KMS-11 (cell line): ENCODE results near the gene CEP83.
"Not testable (repeated sequence)": the region's sequence is repeated elsewhere in the genome, so short reads cannot be mapped to it uniquely, and the experiment has no call there.

Experiments used
- H2AFZ ChIP-seq: fragments of 200-600 bp; sonication (generic); 2 replicates; pipeline ENCODE4 v1.6.1; 2016; ENCODE audit warnings: antibody characterized with exemption, mixed run types, low read depth
- H3K27ac ChIP-seq: fragments of 200-600 bp; sonication (generic); 2 replicates; pipeline ENCODE4 v1.6.1; 2016; ENCODE audit warnings: mild to moderate bottlenecking, mixed run types
- H3K27me3 ChIP-seq: fragments of 200-600 bp; sonication (generic); 2 replicates; pipeline ENCODE4 v1.6.1; 2017; ENCODE audit warnings: mild to moderate bottlenecking, low read depth, mixed run types, moderate library complexity; ENCODE audit not compliant: insufficient read depth
- H3K36me3 ChIP-seq: fragments of 200-600 bp; sonication (generic); 2 replicates; pipeline ENCODE4 v1.6.1; 2017; ENCODE audit warnings: mild to moderate bottlenecking, mixed run types; ENCODE audit not compliant: insufficient read depth
- H3K4me1 ChIP-seq: fragments of 200-600 bp; sonication (generic); 2 replicates; pipeline ENCODE4 v1.6.1; 2016; ENCODE audit warnings: mild to moderate bottlenecking, low read depth, mixed run types; ENCODE audit not compliant: poor library complexity, severe bottlenecking
- H3K4me2 ChIP-seq: fragments of 200-600 bp; sonication (generic); 2 replicates; pipeline ENCODE4 v1.7.0; 2016; ENCODE audit warnings: mild to moderate bottlenecking, mixed run types
- H3K4me3 ChIP-seq: fragments of 200-600 bp; sonication (generic); IDR thresholded peaks from 2 replicates; pipeline ENCODE4 v1.6.1; 2017; ENCODE audit warnings: low read depth, low read length, mixed read lengths; ENCODE audit not compliant: insufficient read depth
- H3K79me2 ChIP-seq: fragments of 200-600 bp; sonication (generic); 2 replicates; pipeline ENCODE4 v1.6.1; 2016; ENCODE audit warnings: low read depth, mixed run types; ENCODE audit not compliant: insufficient read depth
- H3K9ac ChIP-seq: fragments of 200-600 bp; sonication (generic); 2 replicates; pipeline ENCODE4 v1.6.1; 2016; ENCODE audit warnings: mild to moderate bottlenecking, mixed run types
- H4K20me1 ChIP-seq: fragments of 200-600 bp; sonication (generic); 2 replicates; pipeline ENCODE4 v1.6.1; 2016; ENCODE audit warnings: mild to moderate bottlenecking, mixed run types; ENCODE audit not compliant: insufficient read depth
- TF ChIP-seq, protein P1 (sequence below): fragments of 200-600 bp; sonication (generic); conservative IDR thresholded peaks from 2 replicates; pipeline ENCODE4 v1.6.1; 2017; ENCODE audit warnings: low read depth, mild to moderate bottlenecking, antibody characterized with exemption, low read length, moderate library complexity, mixed read lengths

Gene CEP83

DNA sequence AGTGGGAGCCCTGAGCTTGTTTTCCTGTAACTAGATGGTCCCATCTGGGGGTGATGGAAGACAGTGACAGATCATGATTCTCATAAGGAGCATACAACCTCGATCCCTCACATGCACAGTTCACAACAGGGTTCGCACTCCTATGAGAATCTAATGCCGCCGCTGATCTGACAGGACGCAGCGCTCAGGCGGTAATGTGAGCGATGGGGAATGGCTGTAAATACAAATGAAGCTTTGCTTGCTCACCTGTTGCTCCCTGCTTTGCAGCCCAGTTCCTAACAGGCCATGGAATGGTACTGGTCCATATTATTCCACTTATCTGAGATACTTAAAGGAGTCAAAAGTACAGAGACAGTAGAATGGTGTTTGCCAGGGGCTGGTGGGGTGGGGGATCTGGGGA, 9.9 kb upstream of the CEP83 start:
- H3K27ac ChIP-seq: no peak overlapping the region
- H3K4me1 ChIP-seq: peaks cover 9% of the 10 kb centered on the region
- no peaks in the 10 kb centered on the region for H3K36me3 ChIP-seq
- H3K79me2 ChIP-seq: no peaks in the 10 kb centered on the region
- no peak overlapping the region for H2AFZ ChIP-seq
- H3K9ac ChIP-seq: no peak overlapping the region
- no peak overlapping the region for H3K4me2 ChIP-seq
- no peak overlapping the region for H3K4me3 ChIP-seq
- no peaks in the 10 kb centered on the region for H3K27me3 ChIP-seq
- H4K20me1 ChIP-seq: no peaks in the 10 kb centered on the region
- TF ChIP-seq, protein P1, sequence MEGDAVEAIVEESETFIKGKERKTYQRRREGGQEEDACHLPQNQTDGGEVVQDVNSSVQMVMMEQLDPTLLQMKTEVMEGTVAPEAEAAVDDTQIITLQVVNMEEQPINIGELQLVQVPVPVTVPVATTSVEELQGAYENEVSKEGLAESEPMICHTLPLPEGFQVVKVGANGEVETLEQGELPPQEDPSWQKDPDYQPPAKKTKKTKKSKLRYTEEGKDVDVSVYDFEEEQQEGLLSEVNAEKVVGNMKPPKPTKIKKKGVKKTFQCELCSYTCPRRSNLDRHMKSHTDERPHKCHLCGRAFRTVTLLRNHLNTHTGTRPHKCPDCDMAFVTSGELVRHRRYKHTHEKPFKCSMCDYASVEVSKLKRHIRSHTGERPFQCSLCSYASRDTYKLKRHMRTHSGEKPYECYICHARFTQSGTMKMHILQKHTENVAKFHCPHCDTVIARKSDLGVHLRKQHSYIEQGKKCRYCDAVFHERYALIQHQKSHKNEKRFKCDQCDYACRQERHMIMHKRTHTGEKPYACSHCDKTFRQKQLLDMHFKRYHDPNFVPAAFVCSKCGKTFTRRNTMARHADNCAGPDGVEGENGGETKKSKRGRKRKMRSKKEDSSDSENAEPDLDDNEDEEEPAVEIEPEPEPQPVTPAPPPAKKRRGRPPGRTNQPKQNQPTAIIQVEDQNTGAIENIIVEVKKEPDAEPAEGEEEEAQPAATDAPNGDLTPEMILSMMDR: no peak

- Histone ChIP-seq H2AFZ (peak overlapping the region; percentile 85), H3K4me2 (peak overlapping the region; percentile 56), H3K4me1 (peaks cover 34% of the 10 kb centered on the region), H3K36me3 (no peaks in the 10 kb centered on the region), H4K20me1 (no peaks in the 10 kb centered on the region), H3K27ac (peak overlapping the region; percentile 87), H3K79me2 (peaks cover 38% of the 10 kb centered on the region), H3K27me3 (no peaks in the 10 kb centered on the region), H3K9ac (peak overlapping the region; percentile 95), H3K4me3 (no peak overlapping the region)
- TF ChIP-seq, protein P1: no peak
These were observed 921 bp upstream of the CEP83 start for GRCh38 chr12:94460616-94460959.

GRCh38 chr12:94458877-94459727, 565 bp downstream of the CEP83 start:
- H3K4me2 ChIP-seq: peak overlapping the region; percentile 99
- H3K79me2 ChIP-seq: peaks cover 48% of the 10 kb centered on the region
- H3K36me3 ChIP-seq: no peaks in the 10 kb centered on the region
- peak overlapping the region; percentile 85 for H2AFZ ChIP-seq
- H3K27me3 ChIP-seq: no peaks in the 10 kb centered on the region
- TF ChIP-seq, protein P1: no peak
- peaks cover 25% of the 10 kb centered on the region for H3K4me1 ChIP-seq
- no peaks in the 10 kb centered on the region for H4K20me1 ChIP-seq
- peak overlapping the region; percentile 87 for H3K27ac ChIP-seq
- no peak overlapping the region for H3K4me3 ChIP-seq
- H3K9ac ChIP-seq: peak overlapping the region; percentile 95

- H3K27ac ChIP-seq: no peak overlapping the region
- H3K27me3 ChIP-seq: no peaks in the 10 kb centered on the region
- TF ChIP-seq, protein P1: no peak
- no peak overlapping the region for H2AFZ ChIP-seq
- peak overlapping the region; percentile 99 for H3K4me2 ChIP-seq
- H4K20me1 ChIP-seq: no peaks in the 10 kb centered on the region
- no peak overlapping the region for H3K9ac ChIP-seq
- no peaks in the 10 kb centered on the region for H3K36me3 ChIP-seq
- peaks cover 48% of the 10 kb centered on the region for H3K79me2 ChIP-seq
- no peak overlapping the region for H3K4me3 ChIP-seq
- H3K4me1 ChIP-seq: peaks cover 25% of the 10 kb centered on the region
These were observed 2.4 kb downstream of the CEP83 start for GRCh38 chr12:94457311-94457710.

DNA sequence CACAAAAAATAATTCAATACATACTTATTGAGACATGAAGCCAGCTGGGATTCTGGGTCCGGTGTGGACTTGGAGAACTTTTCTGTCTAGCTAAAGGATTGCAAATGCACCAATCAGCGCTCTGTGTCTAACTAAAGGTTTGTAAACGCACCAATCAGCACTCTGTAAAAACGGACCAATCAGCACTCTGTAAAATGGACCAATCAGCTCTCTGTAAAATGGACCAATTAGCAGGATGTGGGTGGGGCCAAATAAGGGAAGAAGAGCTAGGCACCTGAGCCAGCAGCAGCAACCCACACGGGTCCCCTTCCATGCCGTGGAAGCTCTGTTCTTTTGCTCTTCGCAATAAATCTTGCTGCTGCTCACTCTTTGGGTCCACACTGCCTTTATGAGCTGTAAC, 5.3 kb downstream of the CEP83 start:
- not testable (repeated sequence) for H3K4me3 ChIP-seq, H3K27ac ChIP-seq, H2AFZ ChIP-seq, H4K20me1 ChIP-seq, H3K27me3 ChIP-seq, H3K4me2 ChIP-seq, H3K36me3 ChIP-seq, H3K9ac ChIP-seq
- Histone ChIP-seq H3K4me1 (peaks cover 19% of the 10 kb centered on the region), H3K79me2 (peaks cover 55% of the 10 kb centered on the region)
